Inflammatory macrophage (primary cell): ENCODE data around the gene FADS6.
A peak's percentile ranks its signal among the peaks of the same experiment; 100 is the strongest.
"Not testable (repeated sequence)": the region's sequence is repeated elsewhere in the genome, so short reads cannot be mapped to it uniquely, and the experiment has no call there.

Experiments
- DNase-seq, 2 donors: peaks; one replicate each; pipeline ENCODE4 v3.0.0-alpha.2; 2020 to 2022

FADS6 gene

DNA sequence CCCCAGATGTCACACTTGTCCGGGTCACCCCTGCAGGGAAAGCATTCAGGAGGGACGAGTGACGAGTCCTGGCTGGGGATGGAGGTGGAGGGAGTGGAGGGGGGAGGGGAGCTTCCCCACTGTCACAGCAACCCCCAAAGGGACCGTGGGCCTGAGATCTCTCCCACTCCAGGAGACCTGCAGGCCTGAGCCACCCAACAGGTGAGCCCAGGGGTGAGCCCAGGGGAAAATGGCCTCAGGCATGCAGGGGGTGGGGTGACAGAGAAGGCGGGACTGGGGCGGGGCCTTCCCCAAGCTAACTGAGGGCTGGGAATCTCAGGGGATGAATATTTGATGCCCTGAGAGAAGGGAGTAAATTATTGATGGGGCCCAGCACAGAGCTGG, 27.2 kb upstream of the FADS6 start:
- no peak for DNase-seq

DNA sequence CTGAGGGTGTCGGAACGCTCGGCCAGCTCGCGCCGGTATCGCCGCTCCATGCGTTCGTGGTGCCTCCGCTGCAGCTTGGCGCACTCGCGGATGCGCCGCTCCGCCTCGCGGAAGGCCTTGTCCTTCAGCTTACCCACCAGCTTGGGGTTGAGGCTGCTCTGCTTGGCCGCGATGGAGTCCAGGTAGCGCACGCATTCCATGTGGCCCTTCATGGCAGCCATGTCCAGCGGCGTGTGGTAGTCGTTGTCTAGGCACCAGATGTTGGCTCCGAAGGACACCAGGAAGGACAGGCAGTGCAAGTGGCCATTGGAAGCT, 26.8 kb upstream of the FADS6 start:
- DNase-seq: no peak

DNA sequence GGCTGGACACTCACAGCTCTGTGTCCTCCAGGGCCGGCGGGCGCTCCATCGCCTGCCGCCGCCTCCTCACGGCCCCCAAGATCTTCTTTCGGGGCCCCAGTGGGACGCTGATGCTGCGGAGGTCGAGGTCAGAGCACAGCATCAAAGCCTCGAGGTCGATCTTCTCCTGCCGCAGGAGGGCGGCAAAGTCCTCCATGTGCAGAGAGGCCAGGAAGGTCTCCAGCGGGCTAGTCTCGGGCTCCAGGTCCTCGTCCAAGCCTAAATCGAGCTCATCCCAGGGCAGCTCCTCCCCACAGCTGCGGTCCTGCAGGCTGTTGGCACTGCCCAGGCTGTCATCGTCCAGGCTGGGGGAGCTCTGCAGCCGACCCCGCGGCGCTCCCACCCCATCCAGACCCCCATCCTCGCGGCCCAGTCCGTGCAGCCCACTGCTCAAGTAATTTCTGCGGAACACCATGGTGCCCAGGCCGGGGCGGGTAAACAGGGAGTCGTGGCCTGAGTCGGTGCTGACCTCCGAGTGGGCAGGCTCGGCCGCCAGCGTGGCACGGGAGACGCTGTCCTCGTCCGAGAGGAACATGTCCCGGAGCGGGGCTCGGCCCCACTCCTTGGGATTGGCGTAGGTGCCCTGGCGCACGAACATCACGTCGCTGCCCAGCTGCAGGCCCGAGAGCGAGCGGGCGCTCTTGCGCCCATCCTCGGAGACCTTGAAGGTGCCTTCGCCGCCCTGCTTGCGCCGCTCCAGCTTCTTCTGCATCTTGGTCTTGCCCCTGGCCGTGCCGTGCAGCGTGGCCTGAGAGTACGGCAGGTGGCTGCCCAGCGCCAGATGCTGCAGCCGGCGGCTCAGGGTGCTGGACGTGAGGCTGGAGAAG, 26.2 kb upstream of the FADS6 start:
- DNase-seq: peak in 1 of 2 donors; percentile 32

DNA sequence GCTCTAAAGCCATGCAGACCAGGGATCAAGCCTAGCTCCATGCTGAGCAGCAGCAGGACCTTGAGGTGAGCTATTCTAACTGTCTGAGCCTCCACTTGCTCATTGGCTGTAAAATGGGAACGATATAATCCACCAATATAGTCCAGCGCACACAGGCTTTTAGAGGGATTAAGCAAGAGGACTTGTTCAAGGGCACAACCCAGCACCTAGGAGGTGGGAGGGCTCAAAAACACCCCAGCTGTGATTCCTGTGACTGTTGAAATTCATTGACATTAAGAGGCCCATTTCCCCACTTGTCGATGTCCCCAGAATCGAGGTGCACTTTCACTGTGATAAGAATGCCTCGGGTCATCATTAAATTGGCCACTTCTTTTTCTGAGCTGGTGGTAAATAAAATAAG, 25.5 kb upstream of the FADS6 start:
- no peak for DNase-seq

DNA sequence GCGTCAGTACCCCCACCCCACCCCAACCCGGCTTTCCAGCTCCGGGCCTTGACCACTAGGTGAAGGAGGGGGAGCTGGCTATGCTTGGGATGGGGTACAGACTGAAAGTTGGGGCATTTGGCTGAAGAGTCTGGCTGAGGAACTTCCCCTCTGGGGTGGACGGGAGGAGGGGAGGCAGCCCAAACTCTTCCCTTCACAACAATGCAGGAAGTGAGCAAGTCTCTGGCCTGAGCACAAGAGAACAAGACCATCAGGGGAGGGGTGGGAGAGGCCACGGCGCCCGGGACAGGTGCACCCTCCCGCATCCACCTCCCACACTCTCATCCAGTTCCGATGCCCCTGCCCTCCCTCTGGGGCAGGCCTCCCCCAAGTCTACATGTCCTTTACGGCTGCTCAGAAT, 24.0 kb upstream of the FADS6 start:
- DNase-seq: peak; percentile 55 to 58

DNA sequence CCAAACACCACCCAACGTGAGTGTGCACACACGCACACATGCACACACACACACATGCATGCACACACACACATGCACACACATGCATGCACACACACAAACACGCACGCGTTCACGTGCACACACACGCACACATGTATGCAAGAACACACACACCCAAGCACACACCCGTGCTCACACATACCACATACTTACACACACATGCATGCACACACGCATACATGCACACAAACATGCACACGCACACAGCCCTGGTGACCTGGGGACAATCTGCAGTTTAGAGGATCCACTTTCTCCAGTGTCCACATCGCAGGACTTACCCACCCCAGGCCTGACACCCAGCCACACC, 23.4 kb upstream of the FADS6 start:
- DNase-seq: no peak

DNA sequence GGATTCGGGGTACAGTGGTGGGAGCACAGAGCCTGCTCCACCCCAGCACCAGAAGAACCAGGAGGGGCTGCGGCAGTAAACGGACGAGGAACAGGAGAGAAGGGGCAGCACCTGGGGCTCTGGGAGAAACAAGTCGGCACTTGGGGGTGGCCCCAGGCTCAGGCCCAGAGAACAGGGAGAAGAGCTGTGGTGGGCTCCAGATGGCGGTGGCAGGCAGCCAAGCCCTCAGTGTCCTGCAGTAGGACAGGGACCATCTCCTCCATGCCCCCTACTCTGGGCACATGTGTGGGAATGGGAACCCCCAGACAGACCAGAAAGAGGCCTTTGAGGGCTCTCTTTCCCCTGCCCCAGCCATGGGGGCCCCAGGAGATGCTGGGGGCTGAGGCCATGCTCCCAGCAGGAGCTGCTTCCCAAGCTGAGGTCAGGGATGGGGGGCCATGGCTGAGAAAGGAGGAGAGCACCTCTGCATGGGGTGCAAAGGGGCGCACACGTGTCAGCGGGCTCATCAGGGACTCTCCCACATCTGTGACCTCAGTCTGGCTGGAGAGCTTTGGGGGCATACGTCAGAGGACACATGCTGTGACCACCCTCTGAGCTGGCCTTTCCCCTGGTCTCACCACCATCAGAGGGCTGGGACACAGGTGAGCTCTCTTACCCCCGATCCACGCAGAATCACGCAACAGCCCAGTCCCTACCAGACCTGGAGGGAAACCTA, 22.9 kb upstream of the FADS6 start:
- no peak for DNase-seq

DNA sequence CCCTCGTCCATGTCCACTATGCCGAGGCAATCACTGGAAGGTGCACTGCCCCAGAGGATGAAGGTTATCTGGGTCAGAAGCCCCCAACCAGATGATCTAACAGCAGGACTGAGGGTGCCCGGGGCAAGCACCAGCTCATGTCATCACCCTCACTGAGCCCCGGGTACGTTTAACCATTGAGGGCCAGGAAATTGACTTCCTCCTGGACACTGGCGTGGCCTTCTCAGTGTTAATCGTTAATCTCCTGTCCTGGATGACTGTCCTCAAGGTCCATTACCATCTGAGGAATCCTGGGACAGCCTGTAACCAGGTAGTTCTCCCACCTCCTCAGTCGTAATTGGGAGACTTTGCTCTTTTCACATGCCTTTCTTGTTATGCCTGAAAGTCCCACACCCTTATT, 18.0 kb upstream of the FADS6 start:
- not testable (repeated sequence) for DNase-seq

DNA sequence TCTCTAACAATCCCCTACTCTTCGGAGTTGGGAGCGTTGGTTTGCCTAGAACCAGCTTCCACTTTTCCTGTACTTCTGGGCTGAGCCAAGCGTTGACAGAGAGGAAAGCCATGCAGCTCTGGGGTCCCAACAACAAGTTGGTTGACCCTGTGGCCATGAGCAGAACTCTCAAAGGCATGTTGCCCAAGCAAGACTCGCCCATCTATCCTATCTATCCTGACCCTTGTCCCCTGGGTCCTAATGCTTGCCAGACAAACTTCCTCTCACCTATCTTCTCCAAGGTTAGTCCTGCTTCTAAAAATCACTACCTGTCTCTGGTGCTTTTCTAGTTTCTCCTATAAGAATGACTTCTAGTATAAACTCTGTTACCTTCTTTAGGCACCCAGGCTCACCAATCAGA, 15.7 kb upstream of the FADS6 start:
- DNase-seq: not testable (repeated sequence)

DNA sequence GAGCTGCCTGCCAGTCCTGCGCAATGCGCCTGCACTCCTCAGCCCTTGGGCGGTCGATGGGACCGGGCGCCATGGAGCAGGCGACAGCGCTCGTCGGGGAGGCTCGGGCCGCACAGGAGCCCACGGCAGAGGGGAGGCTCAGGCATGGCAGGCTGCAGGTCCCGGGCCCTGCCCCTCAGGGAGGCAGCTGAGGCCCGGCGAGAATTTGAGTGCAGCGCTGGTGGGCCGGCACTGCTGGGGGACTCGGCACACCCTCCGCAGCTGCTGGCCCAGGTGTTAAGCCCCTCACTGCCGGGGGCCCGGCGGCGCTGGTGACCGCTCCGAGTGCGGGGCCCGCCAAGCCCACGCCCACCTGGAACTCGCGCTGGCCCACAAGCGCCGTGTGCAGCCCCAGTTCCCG, 13.6 kb upstream of the FADS6 start:
- DNase-seq: no peak

DNA sequence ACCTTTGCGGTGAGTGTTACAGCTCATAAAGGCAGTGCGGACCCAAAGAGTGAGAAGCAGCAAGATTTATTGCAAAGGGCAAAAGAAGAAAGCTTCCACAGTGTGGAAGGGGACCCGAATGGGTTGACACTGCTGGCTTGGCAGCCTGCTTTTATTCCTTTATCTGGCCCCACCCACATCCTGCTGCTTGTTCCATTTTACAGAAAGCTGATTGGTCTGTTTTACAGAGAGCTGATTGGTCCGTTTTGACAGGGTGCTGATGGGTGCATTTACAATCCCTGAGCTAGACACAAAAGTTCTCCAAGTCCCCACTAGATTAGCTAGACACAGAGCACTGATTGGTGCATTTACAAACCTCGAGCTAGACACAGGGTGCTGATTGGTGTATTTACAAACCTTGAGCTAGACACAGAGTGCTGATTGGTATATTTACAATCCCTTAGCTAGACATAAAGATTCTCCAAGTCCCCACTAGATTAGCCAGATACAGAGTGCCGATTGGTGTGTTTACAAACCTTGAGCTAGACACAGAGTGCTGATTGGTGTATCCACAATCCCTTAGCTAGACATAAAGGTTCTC, 12.9 kb upstream of the FADS6 start:
- not testable (repeated sequence) for DNase-seq

DNA sequence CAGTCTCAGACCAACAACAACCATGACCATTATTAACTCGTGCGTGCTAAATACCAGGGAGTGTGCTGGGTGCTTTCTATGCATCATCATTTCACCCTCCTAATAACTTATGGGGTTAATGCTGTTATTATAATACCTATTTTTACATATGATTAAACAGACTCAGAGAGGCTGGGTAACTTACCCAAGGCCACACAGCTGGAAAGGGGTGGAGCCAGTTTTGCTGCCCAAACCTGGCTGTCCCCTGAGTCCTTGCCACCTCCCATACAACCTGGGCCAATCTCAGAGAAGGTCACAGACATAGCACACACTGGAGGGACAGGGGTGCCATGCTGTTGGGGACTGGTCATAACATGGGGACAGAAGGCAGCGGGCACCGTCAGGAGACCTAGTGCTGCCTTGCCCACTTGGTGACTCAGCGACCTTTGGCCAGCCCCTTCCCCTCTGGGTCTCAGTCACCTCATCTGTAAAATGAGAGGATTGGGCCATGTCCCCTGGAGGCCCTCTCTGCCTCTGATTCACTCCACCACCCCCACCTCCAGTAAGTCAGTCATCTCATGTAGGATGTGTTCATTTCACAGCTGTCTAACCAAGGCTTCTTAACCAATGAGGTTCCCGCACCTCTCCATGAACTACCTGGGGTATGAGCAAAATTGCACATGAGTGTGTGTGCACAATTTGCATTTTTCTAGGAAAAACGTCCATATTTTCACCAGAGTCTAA, 11.4 kb upstream of the FADS6 start:
- no peak for DNase-seq

DNA sequence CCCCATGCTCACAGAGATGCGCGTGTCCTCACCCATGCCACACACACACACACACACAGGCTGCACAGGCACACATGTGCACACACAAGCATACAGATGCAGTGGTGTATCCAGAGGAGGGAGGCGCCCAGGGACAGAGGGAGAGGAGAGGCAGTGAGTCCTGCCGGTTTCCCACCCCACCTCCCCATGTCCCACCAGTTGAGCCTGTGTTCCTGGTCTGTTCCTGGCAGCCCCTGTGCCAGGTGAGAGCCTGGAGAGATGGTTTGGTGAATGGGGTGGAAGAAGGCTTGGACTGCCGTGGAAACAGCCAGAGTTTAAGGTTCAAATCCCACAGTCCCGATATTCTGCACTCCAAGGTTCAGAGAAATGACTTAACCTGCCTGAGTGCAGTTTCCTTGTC, 10.2 kb upstream of the FADS6 start:
- no peak for DNase-seq

DNA sequence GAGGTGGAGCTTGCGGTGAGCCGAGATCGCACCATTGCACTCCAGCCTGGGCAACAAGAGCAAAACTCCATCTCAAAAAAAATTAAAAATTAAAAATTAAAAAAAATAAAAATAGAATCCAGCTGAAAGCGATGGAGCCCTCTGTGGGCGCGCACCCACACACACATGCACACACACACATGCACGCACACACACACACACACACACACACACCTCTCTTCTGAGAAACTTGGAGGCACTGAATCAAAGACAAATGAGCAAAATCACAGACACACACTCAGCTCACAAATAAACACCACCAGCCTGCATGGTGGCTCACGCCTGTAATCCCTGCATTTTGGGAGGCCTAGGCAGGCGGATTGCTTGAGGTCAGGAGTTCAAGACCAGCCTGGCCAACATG, 9.6 kb upstream of the FADS6 start:
- no peak for DNase-seq

DNA sequence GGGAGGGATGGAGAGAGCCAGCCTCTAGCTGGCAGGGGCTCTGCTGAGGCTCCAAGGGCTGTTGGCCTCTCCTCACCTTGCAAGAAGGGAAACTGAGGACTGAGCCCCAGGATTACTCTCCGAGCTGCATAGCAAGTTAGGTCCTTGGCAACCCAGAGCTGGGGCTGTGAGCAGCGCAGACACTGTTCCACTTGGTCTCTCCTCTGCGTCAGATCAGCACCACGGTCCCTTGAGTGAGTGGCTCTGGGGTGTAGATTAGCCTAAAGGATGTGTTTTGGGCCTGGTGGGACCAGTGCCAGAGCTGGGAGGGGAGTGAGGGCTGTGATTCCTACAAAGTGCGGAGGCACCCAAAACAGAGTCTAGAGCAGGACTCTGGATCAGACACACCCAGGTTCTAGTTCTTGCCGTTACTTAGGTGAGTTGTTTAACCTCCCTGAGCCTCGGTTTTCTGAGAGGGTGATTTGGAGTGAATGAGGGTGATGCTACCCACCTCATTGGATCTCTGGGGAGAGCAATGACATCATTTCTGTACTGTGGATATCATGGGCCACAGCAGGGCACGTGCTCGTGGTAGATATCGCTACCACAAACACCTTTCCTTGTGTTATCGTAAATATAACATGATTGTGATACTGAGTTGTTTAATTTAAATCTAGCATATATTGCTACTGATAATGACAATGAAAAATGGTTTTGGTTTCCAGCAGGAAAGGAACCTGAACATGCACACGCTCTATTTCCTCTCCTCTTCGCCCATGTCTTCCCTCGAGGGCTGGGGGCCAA, 8.1 kb upstream of the FADS6 start:
- no peak for DNase-seq

DNA sequence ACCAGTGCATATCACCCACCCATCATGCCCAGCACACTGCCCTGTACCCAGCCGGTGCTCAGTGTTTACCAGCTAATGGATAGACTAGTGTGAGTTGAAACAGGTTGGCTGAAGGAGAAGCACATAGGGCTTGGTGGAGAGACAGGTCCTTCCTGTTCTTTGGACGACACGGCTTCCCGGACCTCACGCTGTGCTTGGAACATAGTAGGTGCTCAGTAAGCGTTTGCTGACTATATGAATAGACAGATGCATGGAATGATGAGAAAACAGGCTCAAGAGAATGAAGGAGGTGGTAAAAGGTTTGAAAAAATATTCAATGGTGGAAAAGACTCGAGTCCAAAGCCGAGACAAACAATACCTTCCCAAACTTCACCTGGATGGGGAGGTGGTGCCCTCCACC, 6.8 kb upstream of the FADS6 start:
- DNase-seq: no peak

DNA sequence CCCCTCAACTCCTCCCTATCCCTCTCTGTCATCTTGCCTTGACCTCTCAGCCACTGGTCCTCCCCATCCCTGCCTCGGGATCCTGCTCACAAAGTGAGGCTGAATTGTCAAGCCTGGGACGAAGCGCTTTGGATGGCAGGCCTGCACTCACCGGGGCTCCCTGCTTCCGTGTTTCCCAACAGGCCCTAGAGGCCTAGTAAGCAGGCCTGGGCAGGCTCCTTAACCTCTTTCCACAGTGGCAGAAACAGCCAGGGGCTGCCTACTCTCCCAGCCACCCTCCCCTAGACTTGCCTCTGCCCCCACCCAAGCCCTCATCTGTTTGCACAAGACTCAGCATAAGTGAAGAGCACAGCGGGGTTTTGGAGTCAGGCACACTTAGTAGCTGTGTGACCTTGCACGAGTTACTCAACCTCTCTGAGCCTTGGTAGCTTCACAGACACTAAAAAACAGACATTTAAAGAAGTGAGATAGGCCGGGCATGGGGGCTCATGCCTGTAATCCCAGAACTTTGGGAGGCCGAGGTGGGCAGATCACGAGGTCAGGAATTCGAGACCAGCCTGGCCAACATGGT, 5.0 kb upstream of the FADS6 start:
- no peak for DNase-seq

DNA sequence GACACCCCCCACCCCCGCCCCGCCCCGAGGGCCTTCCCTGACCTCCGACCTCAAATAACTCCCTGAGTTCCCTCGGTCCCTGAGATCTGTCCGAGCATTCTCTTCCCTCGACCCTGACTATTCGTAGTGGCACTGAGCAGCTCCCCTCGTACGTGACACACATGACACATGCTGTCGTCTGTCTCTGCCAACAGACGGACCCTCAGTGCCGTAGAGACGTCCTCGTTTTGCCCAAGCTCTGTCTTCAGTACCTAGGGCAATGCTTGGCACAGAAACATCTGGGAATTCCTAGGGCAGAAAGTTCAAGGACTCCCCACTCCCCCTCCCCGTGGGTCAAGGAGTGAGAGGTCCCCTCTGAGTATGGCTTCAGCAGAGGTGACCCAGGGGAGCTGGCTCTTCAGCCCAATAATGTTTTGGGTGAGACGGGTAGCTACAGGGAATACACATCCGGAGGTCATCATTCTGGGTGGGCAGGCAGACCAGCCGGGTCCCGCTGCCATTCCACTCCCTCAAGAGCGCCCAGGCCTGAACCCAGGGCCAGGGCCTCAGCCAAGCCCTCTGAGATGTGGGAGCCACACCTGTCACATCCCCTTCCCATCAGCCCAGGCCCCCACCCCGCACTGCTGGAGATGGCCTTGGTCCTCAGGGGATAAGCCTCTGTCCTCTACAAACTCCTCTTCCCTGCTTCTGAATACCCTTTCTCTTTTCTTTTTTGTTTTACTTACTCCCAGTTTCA, 671 bp upstream of the FADS6 start:
- no peak for DNase-seq

DNA sequence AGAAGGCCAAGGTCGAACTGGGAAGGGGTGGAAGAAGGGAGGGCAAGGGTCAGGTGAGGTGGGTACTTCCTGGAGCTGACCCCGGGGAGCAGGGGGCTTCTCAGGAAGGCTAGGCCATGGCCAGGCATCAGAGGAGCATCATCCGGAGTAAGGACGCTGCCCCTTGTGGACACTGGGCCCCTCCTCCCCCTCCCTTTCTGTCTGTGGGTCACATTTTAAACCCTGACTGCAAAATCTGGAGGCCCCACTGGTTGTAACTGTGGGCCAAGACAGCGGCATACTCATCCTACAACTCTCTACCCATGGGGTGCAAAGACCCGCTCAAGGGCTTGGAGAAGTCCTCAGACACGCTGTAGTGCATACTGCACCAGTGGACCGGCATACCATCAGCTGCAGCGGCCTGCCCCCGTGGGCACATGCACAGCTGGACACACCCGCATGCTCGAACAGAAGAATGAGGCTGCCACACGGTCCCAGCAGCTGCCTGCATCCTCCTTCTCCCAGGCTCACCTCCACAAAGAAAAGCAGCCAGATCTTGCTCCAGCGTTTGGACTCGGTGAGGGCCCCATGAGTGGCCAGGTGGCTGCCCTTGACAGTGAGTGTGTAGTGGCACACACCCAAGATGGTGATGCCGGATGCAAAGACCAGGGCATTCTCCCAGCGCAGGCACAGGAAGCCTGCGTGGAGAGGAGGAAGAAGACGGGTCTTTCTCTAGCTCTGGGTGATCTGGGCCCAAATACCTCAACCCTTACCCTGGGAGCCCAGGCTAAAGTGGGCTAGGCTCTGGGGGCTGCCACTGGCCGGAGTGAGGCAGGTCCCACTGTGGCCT, 1.2 kb downstream of the FADS6 start:
- DNase-seq: no peak

DNA sequence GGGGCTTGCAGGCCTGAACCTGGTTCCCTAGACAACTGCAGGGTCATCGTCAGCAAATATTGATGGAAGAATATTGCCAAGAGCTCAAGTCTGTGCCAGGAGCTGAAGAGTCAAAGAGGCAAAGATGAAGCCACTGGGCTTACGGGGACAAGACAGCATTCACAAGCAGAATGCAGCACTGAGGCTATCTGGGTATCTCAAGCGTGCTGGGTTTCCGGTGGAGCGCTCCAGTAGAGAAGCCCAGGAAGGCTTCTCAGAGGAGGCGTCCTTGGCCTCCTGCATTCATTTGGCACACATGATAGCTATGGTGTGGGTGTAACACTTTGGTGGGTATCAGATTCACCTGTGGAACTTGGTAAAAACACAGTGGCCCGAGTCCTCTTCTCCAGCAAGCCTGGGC, 2.9 kb downstream of the FADS6 start:
- no peak for DNase-seq

DNA sequence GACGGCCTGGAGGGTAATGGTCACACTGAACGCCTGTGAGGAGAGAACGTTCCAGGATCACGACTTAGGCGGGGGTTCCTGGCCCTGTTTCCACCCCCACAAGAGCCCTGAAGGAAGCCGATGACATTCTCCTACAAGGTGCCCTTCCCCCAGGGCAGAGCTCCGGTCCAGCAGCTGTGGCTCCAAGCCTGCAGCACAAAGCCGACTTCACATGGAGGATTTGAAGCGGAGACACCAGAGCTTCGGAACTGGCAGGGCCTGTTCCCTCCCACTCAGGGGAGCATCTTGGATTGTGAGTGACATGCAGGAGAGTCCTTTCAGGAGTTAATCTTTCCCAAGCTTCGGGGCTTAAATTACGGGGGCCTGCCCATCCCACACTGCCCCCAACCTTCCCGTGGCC, 5.0 kb downstream of the FADS6 start:
- no peak for DNase-seq
